Measurements from ENCODE around the gene SORCS1. TPM values are rescaled to one million over a fixed set of nuclear protein-coding genes. Genes with fewer than 3 reads are reported as not detected.

SORCS1 gene
- total and polyA plus RNA-seq, 2 experiments from 2014 or later, result 2.9 to 8.9 TPM

DNA sequence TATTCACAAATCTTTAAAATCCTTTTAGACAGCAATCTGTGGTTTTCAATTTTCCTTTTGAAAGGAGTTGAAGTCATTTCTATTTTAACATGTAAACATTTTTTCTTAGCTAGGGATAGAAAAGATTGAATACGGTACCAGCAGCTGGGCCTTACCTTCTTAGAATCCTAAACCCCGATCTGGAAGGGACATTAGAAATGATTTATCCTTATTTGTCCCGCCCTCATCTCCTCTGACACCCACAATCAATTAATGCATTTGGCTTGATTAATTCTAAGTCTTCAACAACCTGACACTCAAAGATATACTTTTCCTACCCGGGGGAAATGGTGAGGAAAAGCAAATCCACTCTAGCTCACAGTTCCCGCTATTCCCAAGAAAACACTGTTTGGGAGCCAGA is 100.4 kb downstream of the SORCS1 start (continued):
- TF ChIP-seq ZNF462 (CRISPR knock-in tag; IDR thresholded peaks at IDR 0.05), result no peak
- TF ChIP-seq, protein P1, sequence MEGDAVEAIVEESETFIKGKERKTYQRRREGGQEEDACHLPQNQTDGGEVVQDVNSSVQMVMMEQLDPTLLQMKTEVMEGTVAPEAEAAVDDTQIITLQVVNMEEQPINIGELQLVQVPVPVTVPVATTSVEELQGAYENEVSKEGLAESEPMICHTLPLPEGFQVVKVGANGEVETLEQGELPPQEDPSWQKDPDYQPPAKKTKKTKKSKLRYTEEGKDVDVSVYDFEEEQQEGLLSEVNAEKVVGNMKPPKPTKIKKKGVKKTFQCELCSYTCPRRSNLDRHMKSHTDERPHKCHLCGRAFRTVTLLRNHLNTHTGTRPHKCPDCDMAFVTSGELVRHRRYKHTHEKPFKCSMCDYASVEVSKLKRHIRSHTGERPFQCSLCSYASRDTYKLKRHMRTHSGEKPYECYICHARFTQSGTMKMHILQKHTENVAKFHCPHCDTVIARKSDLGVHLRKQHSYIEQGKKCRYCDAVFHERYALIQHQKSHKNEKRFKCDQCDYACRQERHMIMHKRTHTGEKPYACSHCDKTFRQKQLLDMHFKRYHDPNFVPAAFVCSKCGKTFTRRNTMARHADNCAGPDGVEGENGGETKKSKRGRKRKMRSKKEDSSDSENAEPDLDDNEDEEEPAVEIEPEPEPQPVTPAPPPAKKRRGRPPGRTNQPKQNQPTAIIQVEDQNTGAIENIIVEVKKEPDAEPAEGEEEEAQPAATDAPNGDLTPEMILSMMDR (conservative IDR thresholded peaks at IDR 0.05; ENCODE audit: low read depth in 2 of 2), result no peak
- TF ChIP-seq, protein P2, sequence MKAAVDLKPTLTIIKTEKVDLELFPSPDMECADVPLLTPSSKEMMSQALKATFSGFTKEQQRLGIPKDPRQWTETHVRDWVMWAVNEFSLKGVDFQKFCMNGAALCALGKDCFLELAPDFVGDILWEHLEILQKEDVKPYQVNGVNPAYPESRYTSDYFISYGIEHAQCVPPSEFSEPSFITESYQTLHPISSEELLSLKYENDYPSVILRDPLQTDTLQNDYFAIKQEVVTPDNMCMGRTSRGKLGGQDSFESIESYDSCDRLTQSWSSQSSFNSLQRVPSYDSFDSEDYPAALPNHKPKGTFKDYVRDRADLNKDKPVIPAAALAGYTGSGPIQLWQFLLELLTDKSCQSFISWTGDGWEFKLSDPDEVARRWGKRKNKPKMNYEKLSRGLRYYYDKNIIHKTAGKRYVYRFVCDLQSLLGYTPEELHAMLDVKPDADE (IDR thresholded peaks at IDR 0.05), result no peak
- TF ChIP-seq ZNF331 (CRISPR knock-in tag; IDR thresholded peaks at IDR 0.05; ENCODE audit: low read depth), result no peak
- no peak for TF ChIP-seq POLR2AphosphoS5 (IDR thresholded peaks at IDR 0.05; ENCODE audit: low read depth)
- TF ChIP-seq EZH2phosphoT487 (IDR thresholded peaks at IDR 0.05; ENCODE audit: unreplicated experiment), result no peak
- no peak for TF ChIP-seq CREB1 (CRISPR knock-in tag; IDR thresholded peaks at IDR 0.05; ENCODE audit: low read depth)

Data from GM23338 (cell line).